Measurements from ENCODE around the gene AEBP1.

Gene AEBP1

DNA sequence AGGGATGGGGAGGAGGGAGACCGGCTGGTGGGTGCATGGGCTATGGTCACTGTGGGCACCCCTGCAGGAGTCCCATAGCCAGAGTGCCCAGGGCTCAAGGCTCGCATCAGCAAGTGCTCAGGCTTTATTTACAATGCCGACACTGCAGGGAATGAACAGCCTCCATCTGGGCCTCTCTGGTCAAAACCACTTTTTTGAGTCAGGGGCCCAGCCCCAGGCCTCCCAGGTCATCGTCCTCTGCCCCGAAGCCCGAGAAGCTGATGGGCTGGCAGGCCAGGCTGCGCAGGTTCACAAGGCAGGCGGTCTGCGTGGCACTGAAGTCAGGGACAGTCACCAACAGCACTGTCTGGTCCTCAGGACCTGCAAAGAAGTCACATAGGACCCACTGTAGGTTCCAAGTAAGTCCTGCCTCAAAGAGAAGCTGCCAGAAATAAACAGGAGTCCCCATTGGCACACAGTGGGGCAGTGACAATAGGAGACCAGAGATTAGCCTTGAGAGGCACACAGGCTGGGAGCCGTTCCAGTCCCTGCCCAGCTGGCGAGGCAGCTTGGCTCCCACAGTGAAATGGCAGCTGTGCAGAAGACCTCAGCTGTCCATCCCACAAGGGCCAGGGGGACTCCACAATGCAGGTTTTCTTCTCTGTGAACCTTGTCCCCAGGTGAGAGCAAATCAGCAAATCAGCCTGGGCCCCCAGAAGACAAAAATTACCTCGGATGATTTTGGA lies 10.6 kb downstream of the AEBP1 start:
- TF ChIP-seq POLR2A (IDR thresholded peaks at IDR 0.05; ENCODE audit: extremely low read depth, insufficient read length) (no peak), MYC (IDR thresholded peaks at IDR 0.05; ENCODE audit: low read depth, low read length) (no peak)
- TF ChIP-seq, protein P1, sequence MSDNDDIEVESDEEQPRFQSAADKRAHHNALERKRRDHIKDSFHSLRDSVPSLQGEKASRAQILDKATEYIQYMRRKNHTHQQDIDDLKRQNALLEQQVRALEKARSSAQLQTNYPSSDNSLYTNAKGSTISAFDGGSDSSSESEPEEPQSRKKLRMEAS (IDR thresholded peaks at IDR 0.05; ENCODE audit: low read depth, low read length) = no peak
- no peak for DNase-seq (ENCODE audit: low read depth)

DNA sequence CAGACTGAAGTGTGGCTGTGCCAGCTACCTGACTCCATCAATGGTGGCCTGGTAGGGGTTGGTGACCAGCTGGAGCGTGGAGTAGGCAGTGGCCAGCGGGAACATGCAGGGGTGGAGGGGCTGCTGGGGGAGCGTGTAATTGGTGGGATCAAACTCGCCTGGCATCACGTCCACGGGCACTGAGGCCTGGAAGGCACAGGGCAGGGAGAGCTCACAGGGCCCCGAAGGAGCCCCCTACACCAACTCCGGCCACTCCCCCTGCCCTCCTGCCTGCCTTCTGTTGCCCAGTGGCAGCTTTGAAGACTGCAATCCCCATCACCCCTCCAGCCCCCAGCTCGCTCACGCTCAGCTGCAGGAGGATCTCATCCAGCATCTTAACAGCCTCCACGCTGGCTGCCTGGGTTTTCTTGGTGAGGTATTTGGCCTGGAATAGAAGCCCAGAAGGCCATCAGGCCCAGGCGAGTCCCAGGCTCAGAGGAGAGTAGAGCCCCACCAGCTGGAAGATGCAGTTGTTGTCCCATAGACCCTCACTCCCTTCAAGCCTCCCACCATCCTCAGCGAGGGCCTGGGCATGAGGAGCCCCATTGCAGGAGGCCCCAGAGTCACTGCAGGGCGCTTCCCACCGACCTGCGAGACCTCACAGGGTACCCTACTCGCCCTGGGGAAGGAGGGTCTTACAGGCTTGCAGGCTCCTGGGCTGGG lies 12.1 kb downstream of the AEBP1 start:
- no peak for DNase-seq (ENCODE audit: low read depth)
- no peak overlapping the region for H3K4me3 ChIP-seq (ENCODE audit: low read depth, low read length)
- TF ChIP-seq, protein P2, sequence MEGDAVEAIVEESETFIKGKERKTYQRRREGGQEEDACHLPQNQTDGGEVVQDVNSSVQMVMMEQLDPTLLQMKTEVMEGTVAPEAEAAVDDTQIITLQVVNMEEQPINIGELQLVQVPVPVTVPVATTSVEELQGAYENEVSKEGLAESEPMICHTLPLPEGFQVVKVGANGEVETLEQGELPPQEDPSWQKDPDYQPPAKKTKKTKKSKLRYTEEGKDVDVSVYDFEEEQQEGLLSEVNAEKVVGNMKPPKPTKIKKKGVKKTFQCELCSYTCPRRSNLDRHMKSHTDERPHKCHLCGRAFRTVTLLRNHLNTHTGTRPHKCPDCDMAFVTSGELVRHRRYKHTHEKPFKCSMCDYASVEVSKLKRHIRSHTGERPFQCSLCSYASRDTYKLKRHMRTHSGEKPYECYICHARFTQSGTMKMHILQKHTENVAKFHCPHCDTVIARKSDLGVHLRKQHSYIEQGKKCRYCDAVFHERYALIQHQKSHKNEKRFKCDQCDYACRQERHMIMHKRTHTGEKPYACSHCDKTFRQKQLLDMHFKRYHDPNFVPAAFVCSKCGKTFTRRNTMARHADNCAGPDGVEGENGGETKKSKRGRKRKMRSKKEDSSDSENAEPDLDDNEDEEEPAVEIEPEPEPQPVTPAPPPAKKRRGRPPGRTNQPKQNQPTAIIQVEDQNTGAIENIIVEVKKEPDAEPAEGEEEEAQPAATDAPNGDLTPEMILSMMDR (IDR thresholded peaks at IDR 0.05; ENCODE audit: low read depth, low read length) = no peak
- TF ChIP-seq POLR2A (IDR thresholded peaks at IDR 0.05; ENCODE audit: extremely low read depth, insufficient read length) (no peak), MYC (IDR thresholded peaks at IDR 0.05; ENCODE audit: low read depth, low read length) (no peak)
- TF ChIP-seq, protein P1 (IDR thresholded peaks at IDR 0.05; ENCODE audit: low read depth, low read length) = no peak

More for the DNA sequence above, 10.6 kb downstream of the AEBP1 start:
- H3K4me3 ChIP-seq (ENCODE audit: low read depth, low read length) = no peak overlapping the region

DNA sequence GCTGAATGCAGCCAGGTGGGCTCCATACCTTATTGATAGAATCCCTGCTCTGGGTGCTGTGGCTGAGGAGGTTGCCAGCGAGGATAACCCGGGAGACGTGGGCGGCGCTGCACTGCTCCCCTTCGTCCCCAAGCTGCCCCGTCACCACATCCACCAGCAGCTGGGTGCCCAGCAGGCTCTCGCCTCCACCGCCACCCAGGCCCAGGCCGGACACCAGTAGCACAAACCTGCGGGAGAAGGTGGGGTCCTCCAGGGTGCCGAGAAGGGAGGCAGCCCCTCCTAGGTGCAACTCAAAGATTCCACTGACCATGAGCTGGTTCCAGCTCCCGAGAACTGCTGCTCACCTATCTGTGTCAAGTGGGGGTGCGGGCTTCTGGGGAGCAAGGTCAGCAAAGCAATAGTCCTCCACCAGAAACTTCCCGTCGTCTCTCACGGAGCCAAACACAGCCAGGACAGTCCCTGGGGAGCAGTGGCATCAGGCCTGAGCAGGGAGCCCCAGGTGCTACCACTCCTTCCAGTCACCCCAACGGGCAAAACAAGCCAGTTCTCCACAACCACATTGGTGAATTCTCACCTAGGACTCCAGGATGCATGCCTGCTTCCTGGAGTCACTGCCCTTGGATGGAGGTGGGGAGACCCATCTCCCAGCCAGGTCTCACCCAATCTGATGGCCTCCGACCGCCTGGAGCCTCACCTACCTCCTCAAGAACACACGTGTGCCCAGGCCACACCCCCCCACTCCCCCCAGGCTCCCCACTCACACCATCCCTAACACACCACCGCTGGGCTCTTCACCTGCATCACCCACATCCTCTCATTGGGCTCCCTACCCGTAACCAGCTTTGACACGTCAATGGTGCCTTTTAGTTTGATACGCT lies 12.9 kb downstream of the AEBP1 start:
- no peak for DNase-seq (ENCODE audit: low read depth)
- no peak overlapping the region for H3K4me3 ChIP-seq (ENCODE audit: low read depth, low read length)
- TF ChIP-seq, protein P1 (IDR thresholded peaks at IDR 0.05; ENCODE audit: low read depth, low read length) = no peak
- TF ChIP-seq POLR2A (IDR thresholded peaks at IDR 0.05; ENCODE audit: extremely low read depth, insufficient read length) = no peak
- TF ChIP-seq, protein P2 (IDR thresholded peaks at IDR 0.05; ENCODE audit: low read depth, low read length) = no peak
- TF ChIP-seq MYC (IDR thresholded peaks at IDR 0.05; ENCODE audit: low read depth, low read length) = no peak

DNA sequence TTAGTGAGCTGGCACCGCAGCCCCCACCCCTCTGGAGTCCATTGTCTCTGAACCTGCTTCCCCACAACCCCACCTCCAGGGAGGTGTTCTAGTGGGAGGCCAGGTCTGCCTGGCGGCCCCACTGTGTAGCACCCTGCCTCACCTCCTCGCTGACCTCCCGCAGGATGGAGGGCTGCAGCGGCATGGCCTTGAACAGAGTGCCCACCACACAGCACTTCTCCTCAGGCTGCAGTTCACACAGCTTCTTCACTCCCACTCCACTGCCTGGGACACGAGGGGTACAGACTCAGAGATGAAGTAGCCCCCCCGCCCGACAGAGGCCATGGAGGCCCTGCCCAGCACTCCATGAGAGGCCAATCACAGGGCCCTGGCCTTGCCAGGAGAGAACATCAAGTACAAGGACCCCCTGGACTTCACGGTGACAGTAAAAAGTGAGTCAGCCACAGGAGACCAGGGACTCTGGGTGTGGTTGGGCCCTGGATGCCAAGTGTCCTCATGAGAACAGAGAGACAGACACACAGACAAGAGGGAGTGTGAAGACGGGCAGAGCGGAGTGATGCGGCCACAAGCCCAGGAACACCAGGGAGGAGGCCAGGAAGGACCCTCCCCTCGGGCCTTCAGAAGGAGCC lies 13.8 kb downstream of the AEBP1 start:
- no peak overlapping the region for H3K4me3 ChIP-seq (ENCODE audit: low read depth, low read length)
- DNase-seq (ENCODE audit: low read depth) = no peak
- TF ChIP-seq, protein P2 (IDR thresholded peaks at IDR 0.05; ENCODE audit: low read depth, low read length) = no peak
- TF ChIP-seq POLR2A (IDR thresholded peaks at IDR 0.05; ENCODE audit: extremely low read depth, insufficient read length) (no peak), MYC (IDR thresholded peaks at IDR 0.05; ENCODE audit: low read depth, low read length) (no peak)
- TF ChIP-seq, protein P1 (IDR thresholded peaks at IDR 0.05; ENCODE audit: low read depth, low read length) = no peak

DNA sequence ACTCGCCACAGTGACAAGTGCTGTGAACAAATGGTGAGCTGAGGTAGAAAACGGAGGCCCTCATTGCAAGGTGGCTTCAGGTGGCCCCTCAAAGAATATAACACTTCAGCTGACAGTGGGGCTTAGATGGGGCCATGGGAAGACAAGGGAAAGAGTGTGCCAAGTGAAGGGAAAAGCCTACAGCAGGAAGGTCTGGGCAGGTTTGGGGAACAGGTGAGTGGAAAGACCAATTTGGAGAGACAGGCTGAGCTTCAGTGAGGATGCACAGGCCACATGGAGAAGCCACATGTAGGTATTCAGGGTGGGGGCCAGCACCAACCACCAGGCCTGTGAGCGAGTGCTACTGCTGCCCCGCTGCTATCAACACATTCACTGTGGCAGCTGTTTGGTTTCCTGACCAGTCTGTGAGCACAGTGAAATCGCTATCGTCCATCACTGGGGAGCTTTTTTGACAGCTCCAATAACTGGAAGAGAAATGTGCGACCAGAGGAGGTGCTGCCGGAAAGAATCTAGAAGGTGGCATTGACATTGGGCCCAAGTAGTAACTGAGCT lies 15.8 kb downstream of the AEBP1 start:
- TF ChIP-seq, protein P2 (IDR thresholded peaks at IDR 0.05; ENCODE audit: low read depth, low read length) = no peak
- TF ChIP-seq MYC (IDR thresholded peaks at IDR 0.05; ENCODE audit: low read depth, low read length) = no peak
- TF ChIP-seq POLR2A (IDR thresholded peaks at IDR 0.05; ENCODE audit: extremely low read depth, insufficient read length) = no peak
- TF ChIP-seq, protein P1 (IDR thresholded peaks at IDR 0.05; ENCODE audit: low read depth, low read length) = no peak
- H3K4me3 ChIP-seq (ENCODE audit: low read depth, low read length) = no peak overlapping the region
- no peak for DNase-seq (ENCODE audit: low read depth)
